Stimulated activated CD8-positive, alpha-beta memory T cell treated with anti-CD3 and anti-CD28 coated beads, Interleukin-12 subunit alpha, Interleukin-12 subunit beta, amount 100 ng/mL, for 24 hours (primary cell): ENCODE data around the gene CCL8.

ENCODE experiments used
- DNase-seq: peaks from one replicate; pipeline ENCODE4 v3.0.0-alpha.2; 2020; ENCODE audit errors: extremely low read depth

CCL8 gene

DNA sequence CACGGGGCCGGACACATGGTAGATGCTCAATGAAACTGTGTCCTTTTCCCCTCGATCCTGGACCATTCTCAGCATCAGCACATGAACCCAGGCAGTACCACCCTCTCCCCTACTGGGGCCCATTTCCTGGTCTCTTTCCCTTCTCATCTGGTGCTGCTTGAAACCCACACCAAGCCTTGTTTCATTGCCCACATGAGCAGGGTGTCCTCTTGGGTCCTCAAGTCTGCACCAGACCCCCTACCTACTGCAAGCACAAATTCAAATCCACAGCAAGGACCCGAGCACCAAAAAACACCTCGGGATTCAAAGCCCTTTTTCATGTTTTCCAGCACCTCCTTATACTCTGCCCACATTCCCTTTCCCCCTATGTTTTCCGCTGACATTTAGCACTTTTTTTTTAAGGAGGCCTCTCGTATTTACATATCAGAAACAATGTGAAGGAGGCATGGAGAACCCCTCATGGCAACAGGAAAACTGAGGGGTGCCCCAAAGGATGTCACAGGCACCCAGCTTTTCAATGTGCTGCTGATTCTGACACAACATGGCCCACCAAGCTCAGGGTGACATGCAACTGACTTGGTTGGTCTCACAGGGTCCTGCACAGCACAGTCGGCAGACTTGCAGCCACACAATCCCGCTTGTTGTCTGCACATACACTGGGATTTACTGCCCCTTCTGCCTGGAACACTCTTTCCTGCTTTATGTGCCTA lies 48.4 kb downstream of the CCL8 start:
- no peak for DNase-seq

DNA sequence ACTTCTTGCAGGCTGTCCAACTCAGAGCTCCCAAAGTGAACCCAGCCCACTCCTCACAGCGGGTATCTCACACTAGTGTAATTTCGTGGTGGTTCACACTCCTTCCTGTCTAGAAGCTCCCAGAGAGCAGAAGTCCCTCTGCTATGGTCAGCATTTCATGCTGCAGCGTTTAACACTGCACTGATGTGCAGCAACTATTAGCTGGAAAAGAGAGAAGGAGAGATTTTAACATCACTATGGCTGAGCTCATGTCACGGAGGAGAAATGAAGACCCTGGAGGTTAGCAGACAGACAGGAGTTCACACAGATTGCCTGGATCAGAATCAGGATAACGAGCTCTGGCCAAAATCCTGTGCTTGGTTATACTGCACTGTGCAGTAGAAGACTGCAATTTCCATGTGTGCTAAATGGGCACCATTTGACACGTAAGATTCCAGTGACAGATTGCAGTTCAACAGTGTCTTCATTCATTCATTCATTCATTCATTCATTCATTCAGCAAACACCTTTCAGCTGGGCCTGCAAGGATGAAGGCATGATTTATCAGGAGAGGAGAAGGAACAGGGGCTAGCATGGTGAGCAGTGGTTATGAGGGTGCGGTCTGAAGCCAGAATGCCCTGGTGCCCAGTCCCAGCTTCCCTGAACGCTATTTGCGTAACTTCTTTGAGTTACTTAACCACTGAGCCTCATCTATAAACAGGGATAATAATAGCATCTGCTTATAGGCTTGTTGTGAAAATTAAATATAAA lies 49.1 kb downstream of the CCL8 start:
- DNase-seq = no peak

DNA sequence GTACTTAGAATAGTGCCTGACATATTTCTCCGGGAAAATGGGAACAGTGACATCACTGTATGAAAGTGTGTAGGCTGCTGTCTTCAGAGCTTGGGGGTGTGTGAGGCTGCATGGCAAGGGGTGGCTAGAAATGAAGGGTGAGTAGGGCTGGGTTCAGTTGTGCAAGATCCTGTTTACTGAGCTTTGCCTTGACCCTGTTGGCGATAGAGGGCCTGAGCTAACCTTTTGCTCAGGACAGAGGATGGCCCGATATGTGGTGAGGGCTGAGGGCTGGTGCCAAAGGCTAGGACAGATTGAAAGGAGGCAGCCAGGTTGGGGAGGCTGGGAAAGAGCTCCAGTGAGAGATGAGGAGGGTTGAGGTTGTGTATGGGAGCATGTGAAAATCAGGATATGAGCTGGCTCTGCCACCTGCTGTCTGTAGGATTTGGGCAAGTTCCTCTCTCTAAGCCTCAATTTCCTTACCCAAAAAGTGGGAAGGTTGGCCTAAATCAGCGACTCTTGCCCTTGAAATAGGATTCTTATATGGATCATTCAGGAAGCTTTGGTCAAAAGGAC lies 49.8 kb downstream of the CCL8 start:
- no peak for DNase-seq

DNA sequence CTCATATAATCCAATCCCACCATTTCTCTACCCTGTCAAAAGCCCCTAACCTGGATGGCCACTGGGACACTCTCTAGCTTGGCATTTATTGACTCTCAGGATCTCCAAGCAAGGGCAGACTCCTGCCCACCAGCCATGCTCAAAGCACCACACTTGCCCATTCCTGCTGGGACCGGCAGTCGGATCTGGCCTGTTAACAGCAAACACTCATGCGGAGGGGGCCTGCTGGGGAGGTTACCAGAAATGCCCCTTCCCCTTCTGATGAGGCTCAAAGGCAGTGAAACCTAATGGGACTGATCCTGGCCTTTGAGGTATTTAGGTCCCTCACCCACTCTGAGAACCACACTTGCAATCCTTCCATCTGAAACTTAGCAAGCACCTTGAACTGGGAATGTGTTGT lies 50.3 kb downstream of the CCL8 start:
- DNase-seq = no peak

DNA sequence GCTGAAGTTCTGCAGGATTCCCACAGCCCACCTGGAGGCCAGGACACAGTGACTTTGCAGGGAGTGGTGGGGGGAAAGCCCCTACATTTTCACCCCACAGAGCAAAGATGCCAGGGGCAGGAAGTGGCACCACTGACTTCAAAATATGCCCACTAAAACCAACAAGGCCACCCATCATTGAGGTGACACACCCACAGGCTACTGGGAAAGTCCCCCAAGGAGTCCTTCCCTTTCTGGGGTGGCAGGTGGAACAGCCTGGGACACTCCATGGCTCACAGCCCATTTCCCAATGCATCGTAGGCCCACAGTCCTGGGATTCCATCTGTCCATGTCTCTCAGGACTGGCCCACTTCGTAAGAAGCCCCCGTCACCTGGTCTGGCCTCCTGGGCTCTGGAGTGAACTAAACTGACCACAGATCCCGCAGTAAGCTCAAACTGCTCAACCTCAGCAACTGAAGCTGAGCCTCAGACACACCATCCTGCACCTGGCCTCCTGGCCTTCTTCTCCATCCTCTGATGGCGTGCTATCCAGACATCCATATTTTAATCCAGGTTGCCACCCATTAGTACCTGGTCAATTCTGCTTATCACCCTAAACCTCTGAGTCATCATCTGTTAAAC lies 51.3 kb downstream of the CCL8 start:
- DNase-seq = no peak

DNA sequence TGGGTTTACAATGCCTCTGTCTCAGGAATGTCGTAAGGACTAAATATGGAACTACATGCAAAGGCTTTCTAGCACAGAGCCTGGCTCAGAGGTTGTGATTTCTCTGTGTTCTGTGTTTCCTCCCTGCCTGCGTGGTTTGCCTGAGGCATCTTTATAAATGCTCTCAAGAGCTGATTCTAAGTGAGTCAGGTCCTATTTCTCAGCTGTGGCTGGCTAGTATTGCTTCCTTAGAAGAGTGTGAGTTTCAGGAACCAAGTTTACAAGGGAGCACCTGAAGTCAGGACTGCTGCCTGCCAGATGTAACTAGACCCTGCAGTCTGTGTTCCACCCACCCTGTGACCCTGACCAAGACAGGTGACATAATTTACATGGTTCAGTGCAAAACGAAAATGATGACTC lies 51.8 kb downstream of the CCL8 start:
- DNase-seq = no peak
